H9 (cell line): ENCODE data around the gene PELI3. TPM values are rescaled to one million over a fixed set of nuclear protein-coding genes. Genes with fewer than 3 reads are reported as not detected.

Experiments
- DNase-seq: peaks from one replicate; pipeline ENCODE4 v3.0.0-alpha.2; 2017
- H2AFZ ChIP-seq: one replicate; pipeline ENCODE4 v1.6.1; 2013; ENCODE audit warnings: mild to moderate bottlenecking, low read length, control low read depth, moderate library complexity
- H2AK5ac ChIP-seq: 2 replicates; pipeline ENCODE4 v1.6.1; 2013; ENCODE audit warnings: low read length, control low read depth, mixed read lengths; ENCODE audit not compliant: insufficient read length
- H2BK120ac ChIP-seq: one replicate; pipeline ENCODE4 v1.6.1; 2013; ENCODE audit warnings: low read depth, mild to moderate bottlenecking, low read length, control low read depth, inconsistent platforms; ENCODE audit not compliant: poor library complexity, severe bottlenecking
- H2BK12ac ChIP-seq: 2 replicates; pipeline ENCODE4 v1.6.1; 2013; ENCODE audit warnings: low read length, control low read depth, mixed read lengths, low read depth; ENCODE audit not compliant: insufficient read length
- H2BK15ac ChIP-seq: 2 replicates; pipeline ENCODE4 v1.6.1; 2013; ENCODE audit warnings: low read depth, low read length, control low read depth
- H2BK20ac ChIP-seq: one replicate; pipeline ENCODE4 v1.6.1; 2013; ENCODE audit warnings: low read depth, mild to moderate bottlenecking, low read length, control low read depth, inconsistent platforms; ENCODE audit not compliant: poor library complexity, severe bottlenecking
- H2BK5ac ChIP-seq: 2 replicates; pipeline ENCODE4 v1.6.1; 2013; ENCODE audit warnings: low read length, control low read depth, mixed read lengths; ENCODE audit not compliant: insufficient read length
- H3K14ac ChIP-seq: 2 replicates; pipeline ENCODE4 v1.6.1; 2013; ENCODE audit warnings: low read length, control low read depth; ENCODE audit not compliant: insufficient read depth
- H3K18ac ChIP-seq: 2 replicates; pipeline ENCODE4 v1.6.1; 2013; ENCODE audit warnings: low read depth, mild to moderate bottlenecking, mixed read lengths, low read length, control low read depth; ENCODE audit not compliant: insufficient read length
- H3K23ac ChIP-seq: 2 replicates; pipeline ENCODE4 v1.6.1; 2013; ENCODE audit warnings: low read length, control low read depth, mixed read lengths, low read depth; ENCODE audit not compliant: insufficient read length
- H3K23me2 ChIP-seq: 2 replicates; pipeline ENCODE4 v1.6.1; 2013; ENCODE audit warnings: low read depth, mild to moderate bottlenecking, mixed read lengths, low read length, control low read depth; ENCODE audit not compliant: insufficient read length, poor library complexity, severe bottlenecking
- H3K27ac ChIP-seq: 2 replicates; pipeline ENCODE4 v1.5.1; 2013; ENCODE audit warnings: low read length, control low read depth, mixed read lengths, low read depth; ENCODE audit not compliant: insufficient read length
- H3K27me3 ChIP-seq: 2 replicates; pipeline ENCODE4 v1.6.1; 2013; ENCODE audit warnings: low read length, control low read depth, inconsistent platforms; ENCODE audit not compliant: insufficient read depth
- H3K4ac ChIP-seq: 2 replicates; pipeline ENCODE4 v1.6.1; 2013; ENCODE audit warnings: low read depth, mild to moderate bottlenecking, control low read depth, inconsistent platforms, low read length, moderate library complexity
- H3K4me1 ChIP-seq: 2 replicates; pipeline ENCODE4 v1.6.1; 2013; ENCODE audit warnings: low read length, control low read depth, inconsistent platforms; ENCODE audit not compliant: insufficient read depth
- H3K4me2 ChIP-seq: 2 replicates; pipeline ENCODE4 v1.6.1; 2013; ENCODE audit warnings: low read length, control low read depth, mixed read lengths; ENCODE audit not compliant: insufficient read length, insufficient read depth
- H3K56ac ChIP-seq: 2 replicates; pipeline ENCODE4 v1.6.1; 2013; ENCODE audit warnings: low read depth, mild to moderate bottlenecking, mixed read lengths, low read length, control low read depth; ENCODE audit not compliant: insufficient read length
- H3K79me1 ChIP-seq: 2 replicates; pipeline ENCODE4 v1.6.1; 2013; ENCODE audit warnings: low read depth, mild to moderate bottlenecking, moderate library complexity, low read length, control low read depth, inconsistent platforms; ENCODE audit not compliant: insufficient read depth, poor library complexity, severe bottlenecking
- H3K79me2 ChIP-seq: 2 replicates; pipeline ENCODE4 v1.6.1; 2013; ENCODE audit warnings: low read length, control low read depth, inconsistent platforms; ENCODE audit not compliant: insufficient read depth
- H3K9ac ChIP-seq: 2 replicates; pipeline ENCODE4 v1.6.1; 2013; ENCODE audit warnings: low read length, control low read depth, mixed read lengths; ENCODE audit not compliant: insufficient read length; ENCODE audit errors: extremely low read depth
- H3K9me3 ChIP-seq: one replicate; pipeline ENCODE4 v1.6.1; 2013; ENCODE audit warnings: low read depth, low read length, inconsistent platforms; ENCODE audit not compliant: control insufficient read depth
- H3T11ph ChIP-seq: one replicate; pipeline ENCODE4 v1.6.1; 2013; ENCODE audit warnings: mild to moderate bottlenecking, low read length, control low read depth, inconsistent platforms
- H4K20me1 ChIP-seq: one replicate; pipeline ENCODE4 v1.6.1; 2013; ENCODE audit not compliant: control insufficient read depth, insufficient read length, insufficient read depth
- H4K5ac ChIP-seq: 2 replicates; pipeline ENCODE4 v1.6.1; 2013; ENCODE audit warnings: low read depth, mild to moderate bottlenecking, mixed read lengths, low read length, control low read depth; ENCODE audit not compliant: insufficient read length
- H4K8ac ChIP-seq: replicated peaks from 2 replicates; pipeline ENCODE4 v1.6.1; 2013; ENCODE audit warnings: low read length, control low read depth, mixed read lengths, low read depth; ENCODE audit not compliant: insufficient read length
- H4K91ac ChIP-seq: 2 replicates; pipeline ENCODE4 v1.6.1; 2013; ENCODE audit warnings: low read depth, mild to moderate bottlenecking, moderate library complexity, mixed read lengths, low read length, control low read depth; ENCODE audit not compliant: insufficient read length
- H3K27ac Mint-ChIP-seq, 3 experiments: 2 replicates in 2 of 3; 3 replicates in 1 of 3; pipeline ENCODE4 v1.8.0; 2020 to 2021; ENCODE audit warnings: mixed read lengths in 3 of 3, mild to moderate bottlenecking in 1 of 3, moderate library complexity in 1 of 3
- H3K27me3 Mint-ChIP-seq: 2 replicates; pipeline ENCODE4 v1.8.0; 2021; ENCODE audit warnings: low read depth, mild to moderate bottlenecking, moderate library complexity, mixed read lengths
- H3K36me3 Mint-ChIP-seq, 3 experiments: 2 replicates in 2 of 3; 3 replicates in 1 of 3; pipeline ENCODE4 v1.8.0; 2020 to 2021; ENCODE audit warnings: low read depth in 3 of 3, mixed read lengths in 3 of 3; ENCODE audit not compliant: insufficient read depth in 1 of 3
- H3K4me1 Mint-ChIP-seq, 2 experiments: 2 replicates each; pipeline ENCODE4 v1.8.0; 2020; ENCODE audit warnings: mixed read lengths in 2 of 2
- H3K4me3 Mint-ChIP-seq, 2 experiments: 2 replicates in 1 of 2; 3 replicates in 1 of 2; pipeline ENCODE4 v1.8.0; 2020 to 2021; ENCODE audit warnings: mild to moderate bottlenecking in 2 of 2, mixed read lengths in 2 of 2, moderate library complexity in 1 of 2
- H3K9me3 Mint-ChIP-seq, 2 experiments: 2 replicates in 1 of 2; 3 replicates in 1 of 2; pipeline ENCODE4 v1.8.0; 2020; ENCODE audit warnings: mild to moderate bottlenecking in 2 of 2, mixed read lengths in 2 of 2, moderate library complexity in 1 of 2
- WGBS: extraction: QIAGEN DNeasy Blood & Tissue Kit; methylation state at CpG from one replicate; pipeline ENCODE4 v1.1.7; 2013; ENCODE audit warnings: missing lambda C conversion rate, low lambda C conversion rate, mixed read lengths; ENCODE audit not compliant: insufficient read length; ENCODE audit errors: extremely low coverage; 5-methylcytosine and 5-hydroxymethylcytosine counted together
- total RNA-seq: library from RNA; stranded (reverse); gene quantifications from 2 replicates; pipeline ENCODE4 v1.2.1, GENCODE V29; 2021
- TF ChIP-seq, protein P1 (sequence below): fragments of 200-600 bp; sonication (generic); conservative IDR thresholded peaks from 3 replicates; pipeline ENCODE4 v1.8.0; 2021; ENCODE audit warnings: antibody characterized with exemption, mild to moderate bottlenecking

Gene PELI3
- total RNA-seq, 1 experiment from 2014 or later, result 10.3 TPM

DNA sequence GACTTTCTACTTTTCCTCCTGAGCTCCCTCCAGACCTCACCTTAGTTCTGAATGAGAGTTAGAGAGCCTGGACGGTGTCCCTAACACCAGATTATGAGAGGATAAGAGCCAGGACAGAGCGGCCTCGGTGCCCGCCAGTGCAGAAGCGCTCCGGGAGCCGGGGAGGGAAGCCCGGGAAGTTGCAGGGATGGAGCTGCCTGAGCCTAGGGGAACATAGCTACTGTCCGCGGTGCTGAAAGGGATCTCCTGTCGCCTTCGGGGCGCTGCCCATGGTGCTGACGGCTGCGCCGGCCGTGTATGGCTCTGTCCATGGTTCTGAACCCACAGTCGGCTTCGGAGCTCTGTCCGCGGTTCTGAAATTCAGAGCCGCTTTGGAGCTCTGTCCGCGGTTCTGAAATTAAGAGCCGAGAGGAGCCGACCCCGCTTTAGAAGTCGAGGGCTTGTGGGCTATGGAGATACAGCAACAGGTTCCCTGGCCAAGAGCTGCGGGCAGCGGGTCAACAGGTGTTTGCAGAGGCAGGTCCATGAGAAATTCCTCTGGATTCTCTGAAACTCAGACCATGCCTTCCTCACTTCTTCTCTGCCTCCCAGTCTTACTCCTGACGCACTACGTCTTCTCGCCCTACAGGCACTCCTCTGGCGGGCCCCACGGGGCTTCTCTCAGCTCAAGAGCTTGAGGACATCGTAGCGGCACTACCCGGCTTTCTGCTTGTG lies 45.1 kb upstream of the PELI3 start:
- Histone ChIP-seq H3K14ac (no peak overlapping the region), H3K4ac (no peak overlapping the region), H3K27me3 (peaks cover 19% of the 10 kb centered on the region; the same call in 1 of the 2 replicates), H3K18ac (no peak overlapping the region), H3K9ac (no peak overlapping the region), H3K4me2 (peak overlapping the region; percentile 86), H3T11ph (no peak overlapping the region), H2BK20ac (no peak overlapping the region), H3K27ac (no peak overlapping the region), H3K23me2 (peaks cover 18% of the 10 kb centered on the region), H3K4me1 (peaks cover 10% of the 10 kb centered on the region; the same call in 1 of the 2 replicates), H2AFZ (no peak overlapping the region), H2AK5ac (no peak overlapping the region), H4K91ac (no peak overlapping the region), H2BK15ac (no peak overlapping the region), H2BK5ac (no peak overlapping the region), H3K79me1 (no peaks in the 10 kb centered on the region), H4K8ac (no peak overlapping the region), H4K5ac (no peak overlapping the region), H3K56ac (no peak overlapping the region), H4K20me1 (no peaks in the 10 kb centered on the region), H3K79me2 (no peaks in the 10 kb centered on the region), H3K9me3 (no peaks in the 10 kb centered on the region), H3K23ac (no peak overlapping the region), H2BK120ac (no peak overlapping the region), H2BK12ac (no peak overlapping the region)
- Mint-ChIP-seq H3K9me3 (no peaks in the 10 kb centered on the region; a peak in 1 of 5 replicates), H3K4me1 (peaks cover 36 to 39% of the 10 kb centered on the region in 2 experiments), H3K36me3 (peaks cover 4 to 7% (median 6%) of the 10 kb centered on the region in 3 experiments; a peak in 5 of 7 replicates), H3K4me3 (peak overlapping the region; percentile 60 to 79), H3K27ac (no peak overlapping the region), H3K27me3 (peaks cover 36% of the 10 kb centered on the region)
- TF ChIP-seq, protein P1, sequence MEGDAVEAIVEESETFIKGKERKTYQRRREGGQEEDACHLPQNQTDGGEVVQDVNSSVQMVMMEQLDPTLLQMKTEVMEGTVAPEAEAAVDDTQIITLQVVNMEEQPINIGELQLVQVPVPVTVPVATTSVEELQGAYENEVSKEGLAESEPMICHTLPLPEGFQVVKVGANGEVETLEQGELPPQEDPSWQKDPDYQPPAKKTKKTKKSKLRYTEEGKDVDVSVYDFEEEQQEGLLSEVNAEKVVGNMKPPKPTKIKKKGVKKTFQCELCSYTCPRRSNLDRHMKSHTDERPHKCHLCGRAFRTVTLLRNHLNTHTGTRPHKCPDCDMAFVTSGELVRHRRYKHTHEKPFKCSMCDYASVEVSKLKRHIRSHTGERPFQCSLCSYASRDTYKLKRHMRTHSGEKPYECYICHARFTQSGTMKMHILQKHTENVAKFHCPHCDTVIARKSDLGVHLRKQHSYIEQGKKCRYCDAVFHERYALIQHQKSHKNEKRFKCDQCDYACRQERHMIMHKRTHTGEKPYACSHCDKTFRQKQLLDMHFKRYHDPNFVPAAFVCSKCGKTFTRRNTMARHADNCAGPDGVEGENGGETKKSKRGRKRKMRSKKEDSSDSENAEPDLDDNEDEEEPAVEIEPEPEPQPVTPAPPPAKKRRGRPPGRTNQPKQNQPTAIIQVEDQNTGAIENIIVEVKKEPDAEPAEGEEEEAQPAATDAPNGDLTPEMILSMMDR, result no peak
- DNase-seq, result peak; percentile 93
- no CpG with 5 or more reads among the region's 38 CpGs for WGBS
